GM12874 (cell line): ENCODE results near the gene SHANK1.

ENCODE experiments used
- CTCF ChIP-seq: IDR thresholded peaks from 2 replicates; pipeline ENCODE4 v1.5.1; 2011; ENCODE audit warnings: low read depth, mild to moderate bottlenecking, control low read depth, low read length, moderate library complexity; ENCODE audit not compliant: insufficient read depth

Gene SHANK1

GRCh38 chr19:50661766-50662650, 57.6 kb downstream of the SHANK1 start:
- TF ChIP-seq CTCF = no peak

- no peak for TF ChIP-seq CTCF
Measured at GRCh38 chr19:50661023-50661422, 58.6 kb downstream of the SHANK1 start.

GRCh38 chr19:50660088-50660366, 59.6 kb downstream of the SHANK1 start:
- no peak for TF ChIP-seq CTCF

GRCh38 chr19:50659318-50660087, 60.1 kb downstream of the SHANK1 start:
- no peak for TF ChIP-seq CTCF

GRCh38 chr19:50658441-50659317, 60.9 kb downstream of the SHANK1 start:
- TF ChIP-seq CTCF = no peak

- TF ChIP-seq CTCF = no peak
Measured at GRCh38 chr19:50657712-50658440, 61.7 kb downstream of the SHANK1 start.
